22Rv1 (cell line): ENCODE measurements around the gene RSPH1.

Experiments used
- ZFX ChIP-seq: fragments of 450-650 bp; IDR thresholded peaks from 2 replicates; pipeline ENCODE4 v1.6.1; 2017; ENCODE audit warnings: antibody characterized with exemption, borderline replicate concordance
- TF ChIP-seq, protein P1 (sequence below): fragments of 450-650 bp; IDR thresholded peaks from 2 replicates; pipeline ENCODE4 v1.5.1; 2017; ENCODE audit warnings: mild to moderate bottlenecking

DNA sequence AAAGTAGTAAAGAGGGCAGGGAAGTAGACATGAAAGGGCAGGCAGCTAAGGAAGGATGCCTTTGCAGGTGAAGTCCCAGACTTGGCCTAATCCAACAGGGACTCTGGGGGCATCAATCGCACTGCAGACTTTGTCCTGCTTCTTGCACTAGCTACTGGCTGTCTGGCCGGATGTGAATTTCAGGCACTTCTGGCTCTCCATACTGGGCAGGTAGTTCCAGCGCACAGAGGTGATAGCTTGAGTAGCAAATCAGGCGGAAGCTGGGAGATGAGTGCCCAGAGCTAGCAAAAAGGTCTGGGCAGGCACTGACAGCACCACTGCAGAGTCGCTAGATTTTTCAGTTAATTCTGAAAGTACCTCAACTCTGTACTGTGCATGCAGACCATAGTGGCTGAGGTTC, 997 bp downstream of the RSPH1 start:
- TF ChIP-seq, protein P1, sequence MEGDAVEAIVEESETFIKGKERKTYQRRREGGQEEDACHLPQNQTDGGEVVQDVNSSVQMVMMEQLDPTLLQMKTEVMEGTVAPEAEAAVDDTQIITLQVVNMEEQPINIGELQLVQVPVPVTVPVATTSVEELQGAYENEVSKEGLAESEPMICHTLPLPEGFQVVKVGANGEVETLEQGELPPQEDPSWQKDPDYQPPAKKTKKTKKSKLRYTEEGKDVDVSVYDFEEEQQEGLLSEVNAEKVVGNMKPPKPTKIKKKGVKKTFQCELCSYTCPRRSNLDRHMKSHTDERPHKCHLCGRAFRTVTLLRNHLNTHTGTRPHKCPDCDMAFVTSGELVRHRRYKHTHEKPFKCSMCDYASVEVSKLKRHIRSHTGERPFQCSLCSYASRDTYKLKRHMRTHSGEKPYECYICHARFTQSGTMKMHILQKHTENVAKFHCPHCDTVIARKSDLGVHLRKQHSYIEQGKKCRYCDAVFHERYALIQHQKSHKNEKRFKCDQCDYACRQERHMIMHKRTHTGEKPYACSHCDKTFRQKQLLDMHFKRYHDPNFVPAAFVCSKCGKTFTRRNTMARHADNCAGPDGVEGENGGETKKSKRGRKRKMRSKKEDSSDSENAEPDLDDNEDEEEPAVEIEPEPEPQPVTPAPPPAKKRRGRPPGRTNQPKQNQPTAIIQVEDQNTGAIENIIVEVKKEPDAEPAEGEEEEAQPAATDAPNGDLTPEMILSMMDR: no peak
- TF ChIP-seq ZFX: no peak
